H1 (cell line): ENCODE results near the gene NEU4. TPM values are rescaled to one million over a fixed set of nuclear protein-coding genes. Genes with fewer than 3 reads are reported as not detected.

Experiments
- CTCF ChIA-PET: fragments of 300-600 bp; sonication (Branson Sonifier 250); formaldehyde crosslinking; loops from one replicate; lab custom pipeline; 2021; ENCODE audit not compliant: partially characterized antibody; lab: Charles Lee
- POLR2A ChIA-PET: fragments of 300-600 bp; sonication (Branson Sonifier 250); formaldehyde crosslinking; loops from one replicate; lab custom pipeline; 2021; ENCODE audit warnings: inconsistent platforms; ENCODE audit not compliant: partially characterized antibody; lab: Charles Lee
- DNase-seq, 2 experiments: peaks; one replicate each; pipeline versions ENCODE4 v3.0.0 to v3.0.0-alpha.2; 2010 to 2022; ENCODE audit warnings: low spot score in 2 of 2, low read depth in 1 of 2, mixed read lengths in 1 of 2
- FAIRE-seq: peaks from 2 replicates; lab custom pipeline; 2011; peaks lifted over from hg19 to GRCh38; lab: Jason Lieb, UNC
- H2AFZ ChIP-seq: 2 replicates; pipeline ENCODE4 v1.8.1; 2012; ENCODE audit warnings: low read length, inconsistent platforms
- H2AK5ac ChIP-seq: 2 replicates; pipeline ENCODE4 v1.6.1; 2013; ENCODE audit warnings: low read depth, low read length
- H2BK120ac ChIP-seq: replicated peaks from 2 replicates; pipeline ENCODE3; 2013; ENCODE audit warnings: low read depth, low read length, inconsistent platforms
- H2BK12ac ChIP-seq: 2 replicates; pipeline ENCODE4 v1.6.1; 2013; ENCODE audit warnings: low read depth, low read length
- H2BK15ac ChIP-seq: 2 replicates; pipeline ENCODE4 v1.6.1; 2013; ENCODE audit warnings: low read length
- H2BK20ac ChIP-seq: 2 replicates; pipeline ENCODE4 v1.6.1; 2013; ENCODE audit warnings: low read length
- H2BK5ac ChIP-seq: 2 replicates; pipeline ENCODE4 v1.6.1; 2013; ENCODE audit warnings: low read depth, low read length
- H3K14ac ChIP-seq: 2 replicates; pipeline ENCODE4 v1.6.1; 2013; ENCODE audit warnings: inconsistent platforms; ENCODE audit not compliant: insufficient read length
- H3K18ac ChIP-seq: 2 replicates; pipeline ENCODE4 v1.6.1; 2013; ENCODE audit warnings: low read length; ENCODE audit errors: extremely low read depth
- H3K23ac ChIP-seq: 2 replicates; pipeline ENCODE4 v1.6.1; 2013; ENCODE audit warnings: inconsistent platforms; ENCODE audit not compliant: insufficient read length
- H3K23me2 ChIP-seq: 2 replicates; pipeline ENCODE4 v1.6.1; 2013; ENCODE audit warnings: low read depth, low read length
- H3K27ac ChIP-seq: 2 replicates; pipeline ENCODE4 v1.6.1; 2011; ENCODE audit warnings: low read depth, low read length, inconsistent platforms
- H3K27me3 ChIP-seq, 4 experiments: replicated peaks in 1 of 4; 1 replicate in 1 of 4; 2 replicates in 3 of 4; pipeline versions ENCODE4 v1.6.1 to v1.8.1; 2011 to 2013; ENCODE audit warnings: low read length in 3 of 4, mild to moderate bottlenecking in 3 of 4, inconsistent platforms in 2 of 4, mixed read lengths in 2 of 4, moderate library complexity in 1 of 4; ENCODE audit not compliant: control insufficient read depth in 3 of 4, insufficient read depth in 3 of 4; ENCODE audit errors: extremely low read depth in 1 of 4
- H3K36me3 ChIP-seq, 4 experiments: 2 replicates each; pipeline versions ENCODE4 v1.6.1 to v1.8.1; 2011 to 2013; ENCODE audit warnings: mild to moderate bottlenecking in 4 of 4, low read length in 3 of 4, moderate library complexity in 2 of 4, control low read depth in 1 of 4, inconsistent platforms in 1 of 4; ENCODE audit not compliant: insufficient read depth in 4 of 4, control insufficient read depth in 2 of 4
- H3K4ac ChIP-seq: replicated peaks from 2 replicates; pipeline ENCODE3; 2013; ENCODE audit warnings: low read length, low read depth, mixed read lengths, inconsistent platforms; ENCODE audit not compliant: insufficient read length
- H3K4me1 ChIP-seq, 4 experiments: replicated peaks in 1 of 4; 1 replicate in 1 of 4; 2 replicates in 3 of 4; pipeline versions ENCODE4 v1.6.1 to v1.8.1; 2011 to 2013; ENCODE audit warnings: low read length in 3 of 4, inconsistent platforms in 2 of 4, mixed read lengths in 1 of 4; ENCODE audit not compliant: insufficient read depth in 4 of 4, control insufficient read depth in 3 of 4
- H3K4me2 ChIP-seq, 2 experiments: 2 replicates each; pipeline versions ENCODE4 v1.6.1 to v1.8.1; 2011 to 2013; ENCODE audit warnings: low read depth in 2 of 2, low read length in 2 of 2, control low read depth in 1 of 2, inconsistent platforms in 1 of 2, mild to moderate bottlenecking in 1 of 2; ENCODE audit not compliant: insufficient read depth in 1 of 2
- H3K4me3 ChIP-seq, 4 experiments: fragments of 200-600, 300-600 bp in 1 of 4; sonication (generic), shearing (Covaris generic), sonication (Bioruptor Twin) in 1 of 4; 2 replicates each; pipeline versions ENCODE4 v1.5.1 to v1.8.1; 2011 to 2016; ENCODE audit warnings: low read length in 4 of 4, low read depth in 3 of 4, control low read depth in 2 of 4, inconsistent platforms in 2 of 4, mild to moderate bottlenecking in 2 of 4, mixed read lengths in 1 of 4, moderate library complexity in 1 of 4; ENCODE audit not compliant: insufficient read depth in 2 of 4; ENCODE audit errors: extremely low read depth in 1 of 4
- H3K56ac ChIP-seq: replicated peaks from 2 replicates; pipeline ENCODE3; 2013; ENCODE audit warnings: low read depth, mild to moderate bottlenecking, mixed read lengths, low read length, inconsistent platforms; ENCODE audit not compliant: insufficient read length
- H3K79me1 ChIP-seq: 2 replicates; pipeline ENCODE4 v1.6.1; 2013; ENCODE audit warnings: low read depth, low read length, control low read depth
- H3K79me2 ChIP-seq, 2 experiments: 2 replicates each; pipeline versions ENCODE4 v1.6.1 to v1.8.1; 2012 to 2013; ENCODE audit warnings: low read length in 2 of 2, mild to moderate bottlenecking in 2 of 2, inconsistent platforms in 1 of 2; ENCODE audit not compliant: insufficient read depth in 2 of 2, control insufficient read depth in 1 of 2
- H3K9ac ChIP-seq, 4 experiments: replicated peaks in 1 of 4; 1 replicate in 1 of 4; 2 replicates in 3 of 4; pipeline versions ENCODE4 v1.6.1 to v1.8.1; 2011 to 2013; ENCODE audit warnings: low read depth in 3 of 4, low read length in 3 of 4, control low read depth in 2 of 4, mild to moderate bottlenecking in 2 of 4, moderate library complexity in 2 of 4, inconsistent platforms in 1 of 4; ENCODE audit errors: extremely low read depth in 1 of 4
- H3K9me3 ChIP-seq, 2 experiments: 2 replicates each; pipeline versions ENCODE4 v1.6.1 to v1.8.1; 2012 to 2013; ENCODE audit warnings: mild to moderate bottlenecking in 2 of 2, moderate library complexity in 2 of 2, control low read depth in 1 of 2, inconsistent platforms in 1 of 2, low read depth in 1 of 2, low read length in 1 of 2, mixed read lengths in 1 of 2; ENCODE audit not compliant: insufficient read depth in 2 of 2
- H4K20me1 ChIP-seq, 2 experiments: replicated peaks in 1 of 2; 2 replicates each; pipeline versions ENCODE3 to v1.8.1; 2011 to 2013; ENCODE audit warnings: inconsistent platforms in 2 of 2, low read length in 2 of 2, mild to moderate bottlenecking in 1 of 2; ENCODE audit not compliant: insufficient read depth in 2 of 2, control insufficient read depth in 1 of 2
- H4K5ac ChIP-seq: 2 replicates; pipeline ENCODE4 v1.6.1; 2013; ENCODE audit warnings: low read length, low read depth, mixed read lengths, inconsistent platforms; ENCODE audit not compliant: insufficient read length
- H4K8ac ChIP-seq: 2 replicates; pipeline ENCODE4 v1.8.0; 2013; ENCODE audit warnings: mild to moderate bottlenecking, moderate library complexity, low read length, inconsistent platforms; ENCODE audit not compliant: insufficient read depth; ENCODE audit errors: extremely low read depth
- H4K91ac ChIP-seq: replicated peaks from 2 replicates; pipeline ENCODE3; 2013; ENCODE audit warnings: low read length, mixed read lengths, inconsistent platforms; ENCODE audit not compliant: insufficient read length
- CTCF ChIP-seq, 3 experiments: IDR thresholded peaks; 1 replicate in 2 of 3; 2 replicates in 1 of 3; pipeline versions ENCODE4 v1.5.1 to v1.6.1; 2011; ENCODE audit warnings: low read length in 3 of 3, mild to moderate bottlenecking in 3 of 3, inconsistent platforms in 2 of 3, low read depth in 1 of 3, moderate library complexity in 1 of 3; ENCODE audit not compliant: insufficient read depth in 1 of 3; ENCODE audit errors: control extremely low read depth in 1 of 3
- EZH2 ChIP-seq: fragments of 200-600 bp; sonication (generic); IDR thresholded peaks from 2 replicates; pipeline ENCODE4 v1.7.1; 2012; ENCODE audit warnings: low read depth, mild to moderate bottlenecking, moderate library complexity, low read length, inconsistent platforms; ENCODE audit not compliant: severe bottlenecking
- MAX ChIP-seq: IDR thresholded peaks from 2 replicates; pipeline ENCODE4 v1.6.1; 2012; ENCODE audit warnings: inconsistent platforms
- PHF8 ChIP-seq: fragments of 200-600 bp; sonication (generic); conservative IDR thresholded peaks from 2 replicates; pipeline ENCODE4 v1.7.1; 2012; ENCODE audit warnings: low read depth, mild to moderate bottlenecking, inconsistent platforms, low read length, moderate library complexity
- RAD21 ChIP-seq, 2 experiments: IDR thresholded peaks in 1 of 2; conservative IDR thresholded peaks in 1 of 2; 2 replicates each; pipeline ENCODE4 v1.6.1; 2011; ENCODE audit warnings: low read depth in 2 of 2, low read length in 2 of 2, improper control_type of control experiment in 1 of 2, inconsistent platforms in 1 of 2, mild to moderate bottlenecking in 1 of 2, moderate library complexity in 1 of 2
- RNF2 ChIP-seq: fragments of 200-900, 300-1000 bp; sonication (generic); IDR thresholded peaks from 2 replicates; pipeline ENCODE4 v1.7.1; 2016; ENCODE audit warnings: borderline replicate concordance, low read depth, mild to moderate bottlenecking, antibody characterized with exemption, low read length; ENCODE audit not compliant: poor library complexity, severe bottlenecking; ENCODE audit errors: missing control alignments
- SIN3A ChIP-seq, 2 experiments: IDR thresholded peaks in 1 of 2; conservative IDR thresholded peaks in 1 of 2; 2 replicates each; pipeline ENCODE4 v1.6.1; 2011 to 2012; ENCODE audit warnings: low read length in 2 of 2, improper control_type of control experiment in 1 of 2, low read depth in 1 of 2, mild to moderate bottlenecking in 1 of 2
- TAF1 ChIP-seq: IDR thresholded peaks from 2 replicates; pipeline ENCODE4 v1.6.1; 2011; ENCODE audit warnings: mild to moderate bottlenecking, low read depth, low read length
- YY1 ChIP-seq: IDR thresholded peaks from 2 replicates; pipeline ENCODE4 v1.6.1; 2011; ENCODE audit warnings: low read depth, mild to moderate bottlenecking, low read length
- WGBS, 2 experiments: shearing (Covaris generic) in 1 of 2; methylation state at CpG; one replicate each; pipeline versions ENCODE4 v1.1.6 to v1.1.7; 2013 to 2015; ENCODE audit warnings: low lambda C conversion rate in 2 of 2, mixed read lengths in 2 of 2, inconsistent platforms in 1 of 2, low coverage in 1 of 2, missing lambda C conversion rate in 1 of 2; ENCODE audit not compliant: insufficient replicate concordance in 2 of 2, insufficient coverage in 1 of 2, insufficient read length in 1 of 2; ENCODE audit errors: extremely low coverage in 1 of 2, missing lambda C conversion rate in 1 of 2; 5-methylcytosine and 5-hydroxymethylcytosine counted together
- polyA plus RNA-seq, 7 experiments: library from polyadenylated mRNA; depleted of rRNA in 3 of 7; stranded (reverse) in 5 of 7; unstranded in 2 of 7; fragments of >200 nt in 5 of 7; fragments of 200-250 nt in 2 of 7; gene quantifications; 1 replicate in 5 of 7; 2 replicates in 1 of 7; 4 replicates in 1 of 7; pipeline versions ENCODE4 v1.2.1 to v1.2.3, GENCODE V29; 2011 to 2013; ENCODE audit warnings: missing spikeins in 2 of 7, mixed read lengths in 2 of 7
- total RNA-seq: library from RNA; stranded (reverse); fragmentation: NEBNext Ultra II Directional; extraction: Animal tissue kit (Norgen Biotek cat#: 25700); gene quantifications from 2 replicates; pipeline ENCODE4 v1.2.1, GENCODE V29; 2021

NEU4 gene
- total and polyA plus RNA-seq, 2 of the 8 experiments (the other 6 are each of a cell fraction or from before 2014, with no cell fraction given) = 0.32 to 0.50 TPM

- ChIA-PET POLR2A (no interaction called here), CTCF (interaction anchor here (0.8 kb wide), 1 partner anchor 97 kb away, joined by 3 read pairs; no protein-coding TSS in a partner anchor)
- DNase-seq = no peak
- H2AK5ac ChIP-seq = no peak overlapping the region
- no peak overlapping the region for H2BK12ac ChIP-seq
- H3K4me2 ChIP-seq = no peak overlapping the region
- H3K9ac ChIP-seq = no peak overlapping the region
- no peaks in the 10 kb centered on the region for H3K79me1 ChIP-seq
- no peaks in the 10 kb centered on the region for H3K36me3 ChIP-seq
- no peak overlapping the region for H3K27ac ChIP-seq
- no peak overlapping the region for H2AFZ ChIP-seq
- no peak overlapping the region for H2BK20ac ChIP-seq
- H3K79me2 ChIP-seq = no peaks in the 10 kb centered on the region
- FAIRE-seq = no peak
- 89% methylated on average over 5 of the region's 5 CpGs; no CpG with 5 or more reads in 1 of the 2 experiments for WGBS, 2 experiments
- no peak overlapping the region for H2BK15ac ChIP-seq
- no peak overlapping the region for H3K14ac ChIP-seq
- H3K56ac ChIP-seq = no peak overlapping the region
- no peaks in the 10 kb centered on the region for H3K23me2 ChIP-seq
- no peak overlapping the region for H2BK120ac ChIP-seq
- no peak overlapping the region for H3K18ac ChIP-seq
- peaks cover 0 to 20% (median 5%) of the 10 kb centered on the region in 4 experiments; a peak in 5 of 7 replicates for H3K4me1 ChIP-seq
- H2BK5ac ChIP-seq = no peak overlapping the region
- H4K20me1 ChIP-seq = no peaks in the 10 kb centered on the region
- H3K27me3 ChIP-seq = no peaks in the 10 kb centered on the region
- H4K91ac ChIP-seq = no peak overlapping the region
- peaks cover 23% of the 10 kb centered on the region in 2 experiments for H3K9me3 ChIP-seq
- H4K8ac ChIP-seq = no peak overlapping the region
- H3K4me3 ChIP-seq = no peak overlapping the region
- no peak overlapping the region for H3K23ac ChIP-seq
- no peak overlapping the region for H3K4ac ChIP-seq
- H4K5ac ChIP-seq = no peak overlapping the region
- TF ChIP-seq SIN3A (conservative IDR thresholded peaks at IDR 0.05 in 1 of 2, IDR thresholded peaks at IDR 0.05 in 1 of 2; ENCODE audit: low read depth in 1 of 2, low read length in 2 of 2) (no peak), RNF2 (no peak), YY1 (no peak), PHF8 (no peak), RAD21 (IDR thresholded peaks at IDR 0.05 in 1 of 2, conservative IDR thresholded peaks at IDR 0.05 in 1 of 2; ENCODE audit: low read depth in 2 of 2, low read length in 2 of 2) (no peak), TAF1 (no peak), CTCF (IDR thresholded peaks at IDR 0.05; ENCODE audit: control extremely low read depth in 1 of 3, insufficient read depth in 1 of 3, low read depth in 1 of 3, low read length in 3 of 3) (no peak), MAX (no peak), EZH2 (no peak)
Measured at GRCh38 chr2:241780939-241781569, 27.9 kb upstream of the NEU4 start.
